ENCODE results near the gene PALLD.

Gene PALLD

DNA sequence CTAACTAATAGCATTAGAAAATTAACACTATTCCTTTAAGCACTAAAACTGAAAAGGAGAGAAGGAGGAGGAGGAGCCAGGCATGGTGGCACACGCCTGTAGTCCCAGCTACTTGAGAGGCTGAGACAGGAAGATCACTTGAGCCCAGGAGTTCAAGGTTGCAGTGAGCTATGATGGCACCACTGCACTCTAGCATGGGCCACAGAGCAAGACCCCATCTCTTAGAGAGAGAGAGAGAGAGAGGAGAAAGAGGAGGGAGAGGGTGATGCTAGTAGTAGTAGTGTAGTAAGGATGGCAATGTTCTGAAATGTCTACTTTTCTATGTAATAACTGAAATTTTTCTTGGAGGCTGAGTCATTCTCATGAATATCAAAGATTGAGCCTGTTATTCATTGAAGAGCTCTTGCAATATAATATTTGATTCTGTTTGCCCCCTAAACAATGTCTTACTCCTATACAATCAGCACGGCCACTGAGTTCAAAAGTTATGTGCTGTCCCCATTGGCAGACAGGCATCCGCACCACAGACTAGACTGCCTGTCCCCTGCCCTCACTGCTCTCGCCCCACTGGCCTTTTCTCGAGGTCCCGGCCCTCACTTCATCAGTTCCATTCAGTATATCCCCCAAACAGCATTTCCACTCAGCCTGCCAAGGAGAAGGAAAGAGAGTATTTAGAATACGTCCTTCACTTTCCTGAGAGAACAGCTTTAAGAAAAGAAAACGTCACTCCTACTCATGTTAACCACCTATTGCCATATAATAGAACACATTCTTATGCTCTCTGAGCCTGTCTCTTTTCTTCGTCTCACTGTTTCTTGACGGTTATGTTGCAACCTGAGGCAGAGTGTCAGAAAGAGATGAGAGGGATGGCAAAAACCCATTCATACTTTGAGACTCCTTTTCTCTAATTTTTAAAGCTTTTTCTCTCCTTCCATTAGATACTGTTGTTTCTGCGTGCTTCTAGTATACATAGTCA is 238.1 kb downstream of the PALLD start:
- DNase-seq (ENCODE audit: low spot score) = no peak

DNA sequence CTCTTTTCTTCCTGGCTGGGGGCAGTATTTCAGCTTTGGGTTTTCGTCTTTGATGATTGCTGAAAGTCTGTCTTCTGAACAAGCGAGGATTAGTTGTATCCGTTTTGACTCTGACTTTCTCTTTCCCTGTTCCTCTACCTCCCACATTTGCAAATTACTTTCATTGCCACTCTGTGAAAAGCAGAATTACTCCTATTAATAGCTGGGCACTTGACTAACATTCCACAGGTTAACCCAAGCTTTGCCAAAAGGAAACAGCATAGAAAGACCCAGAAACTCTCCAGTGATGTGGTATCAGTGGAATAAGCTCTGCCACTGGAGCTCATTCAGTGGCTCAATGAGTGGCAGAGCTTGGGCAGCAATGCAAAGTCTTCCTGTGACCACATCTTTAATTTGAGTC is 238.9 kb downstream of the PALLD start:
- DNase-seq (ENCODE audit: low spot score) = no peak

GRCh38 chr4:168736860-168737805 is 240.3 kb downstream of the PALLD start:
- DNase-seq (ENCODE audit: low spot score) = no peak

GRCh38 chr4:168737806-168738172 is 240.9 kb downstream of the PALLD start:
- no peak for DNase-seq (ENCODE audit: low spot score)

DNA sequence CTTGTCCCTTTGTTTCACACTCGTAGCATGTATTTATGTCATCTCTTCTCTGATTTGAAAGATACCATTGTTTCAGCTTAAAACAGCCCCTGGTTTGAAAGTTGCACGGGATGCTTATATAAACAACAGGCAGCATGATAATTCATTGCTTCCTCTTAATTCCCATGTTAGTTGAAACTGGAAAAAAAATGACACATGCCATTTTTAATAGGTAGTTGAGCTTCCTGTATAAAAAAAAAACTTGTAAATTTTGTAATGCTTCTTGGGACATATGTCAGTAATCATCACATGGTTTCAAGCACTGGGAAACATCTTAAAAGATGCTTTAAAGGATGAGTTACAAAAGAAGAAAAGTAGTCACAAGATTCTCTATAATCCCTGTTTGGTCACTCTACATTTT is 243.0 kb downstream of the PALLD start:
- DNase-seq (ENCODE audit: low spot score) = peak; percentile 57

DNA sequence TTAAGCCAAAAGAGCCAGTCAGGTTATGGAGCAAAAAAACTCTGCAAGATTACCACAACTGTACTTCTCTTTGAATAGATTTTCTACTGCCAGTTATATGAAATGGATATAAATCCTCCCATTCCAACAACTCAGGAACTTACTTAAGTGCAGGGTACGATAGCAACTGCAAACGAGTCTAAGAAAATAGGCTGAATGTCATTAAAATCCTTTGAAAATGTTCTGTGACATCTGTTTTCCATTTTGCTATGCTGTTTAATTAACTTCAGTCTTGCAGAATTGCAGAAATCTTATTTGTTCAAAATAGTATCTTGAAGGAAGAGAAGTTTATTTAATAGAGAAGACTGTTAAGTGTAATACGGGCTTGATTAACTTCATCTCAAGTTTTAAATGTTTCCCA is 243.8 kb downstream of the PALLD start:
- no peak for DNase-seq (ENCODE audit: low spot score)

- DNase-seq (ENCODE audit: low spot score) = no peak
Observed at GRCh38 chr4:168741281-168742173, 244.7 kb downstream of the PALLD start.

- no peak for DNase-seq (ENCODE audit: low spot score)
Observed at GRCh38 chr4:168743131-168743530, 246.3 kb downstream of the PALLD start.

- DNase-seq (ENCODE audit: low spot score) = no peak
Observed at GRCh38 chr4:168743601-168744000, 246.7 kb downstream of the PALLD start.

GRCh38 chr4:168744021-168744420 is 247.2 kb downstream of the PALLD start:
- DNase-seq (ENCODE audit: low spot score) = no peak

DNA sequence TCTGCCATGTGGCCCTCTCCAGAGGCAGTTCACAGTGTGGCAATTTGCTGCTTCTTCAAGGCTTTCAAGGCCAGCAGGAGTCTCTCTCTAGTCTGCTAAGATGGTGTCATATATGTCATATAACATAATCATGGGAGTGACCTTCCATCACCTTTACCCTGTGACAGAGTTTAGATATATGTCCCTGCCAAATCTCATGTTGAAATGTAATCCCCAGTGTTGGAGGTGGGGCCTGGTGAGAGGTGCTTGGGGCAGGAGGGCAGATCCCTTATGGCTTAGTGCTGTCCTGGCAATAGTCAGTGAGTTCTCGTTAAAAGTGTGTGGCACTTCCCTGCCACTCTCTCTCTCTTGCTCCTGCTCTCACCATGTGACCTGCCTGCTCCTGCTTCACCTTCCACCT is 252.0 kb downstream of the PALLD start:
- DNase-seq (ENCODE audit: low spot score) = no peak

GRCh38 chr4:168751263-168752225 is 254.7 kb downstream of the PALLD start:
- no peak for DNase-seq (ENCODE audit: low spot score)

- DNase-seq (ENCODE audit: low spot score) = no peak
Observed at GRCh38 chr4:168755598-168756477, 259.0 kb downstream of the PALLD start.

- no peak for DNase-seq (ENCODE audit: low spot score)
Observed at GRCh38 chr4:168757500-168757899, 260.6 kb downstream of the PALLD start.

- no peak for DNase-seq (ENCODE audit: low spot score)
Observed at GRCh38 chr4:168758351-168758876, 261.6 kb downstream of the PALLD start.

GRCh38 chr4:168759321-168759720 is 262.5 kb downstream of the PALLD start:
- no peak for DNase-seq (ENCODE audit: low spot score)

DNA sequence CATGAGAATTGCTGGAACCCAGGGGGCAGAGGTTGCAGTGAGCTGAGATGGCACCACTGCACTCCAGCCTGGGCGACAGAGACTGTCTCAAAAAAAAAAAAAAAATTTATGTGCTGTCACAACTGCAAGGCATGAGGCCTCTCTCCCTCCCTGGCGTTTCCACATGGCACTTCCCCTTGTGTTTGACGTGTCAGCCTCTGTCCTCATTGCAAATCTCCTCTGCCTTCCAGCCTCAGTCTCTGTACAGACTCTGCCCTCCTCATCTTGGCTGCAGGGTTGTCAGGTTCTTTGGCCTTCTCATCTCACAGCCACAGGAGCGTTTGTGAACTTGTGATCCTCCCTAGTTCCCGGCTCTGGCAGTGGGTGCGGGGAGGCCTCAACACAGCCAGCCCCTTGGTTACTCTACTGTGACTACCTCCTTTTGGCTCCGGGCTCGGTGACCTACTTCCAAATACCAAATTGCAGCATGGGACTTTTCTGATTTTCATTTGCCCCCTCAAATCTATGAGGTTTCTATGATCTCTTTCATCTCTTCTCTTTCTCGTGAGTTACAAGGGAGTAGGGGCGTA is 263.2 kb downstream of the PALLD start:
- no peak for DNase-seq (ENCODE audit: low spot score)

GRCh38 chr4:168761066-168761465 is 264.2 kb downstream of the PALLD start:
- DNase-seq (ENCODE audit: low spot score) = no peak

- DNase-seq (ENCODE audit: low spot score) = no peak
Observed at GRCh38 chr4:168765322-168765721, 268.5 kb downstream of the PALLD start.

Measured in COLO829 (cell line).